GM19324 (cell line): ENCODE results near the gene CDC20B.
"Not testable (repeated sequence)": the region's sequence is repeated elsewhere in the genome, so short reads cannot be mapped to it uniquely, and the experiment has no call there.

Source experiments
- ATAC-seq: cut with Tn5 transposase; IDR thresholded peaks from one replicate; pipeline ENCODE4 v1.9.1; 2021; ENCODE audit warnings: mild to moderate bottlenecking, moderate library complexity; ENCODE audit not compliant: unreplicated experiment, low FRiP score

The CDC20B gene

DNA sequence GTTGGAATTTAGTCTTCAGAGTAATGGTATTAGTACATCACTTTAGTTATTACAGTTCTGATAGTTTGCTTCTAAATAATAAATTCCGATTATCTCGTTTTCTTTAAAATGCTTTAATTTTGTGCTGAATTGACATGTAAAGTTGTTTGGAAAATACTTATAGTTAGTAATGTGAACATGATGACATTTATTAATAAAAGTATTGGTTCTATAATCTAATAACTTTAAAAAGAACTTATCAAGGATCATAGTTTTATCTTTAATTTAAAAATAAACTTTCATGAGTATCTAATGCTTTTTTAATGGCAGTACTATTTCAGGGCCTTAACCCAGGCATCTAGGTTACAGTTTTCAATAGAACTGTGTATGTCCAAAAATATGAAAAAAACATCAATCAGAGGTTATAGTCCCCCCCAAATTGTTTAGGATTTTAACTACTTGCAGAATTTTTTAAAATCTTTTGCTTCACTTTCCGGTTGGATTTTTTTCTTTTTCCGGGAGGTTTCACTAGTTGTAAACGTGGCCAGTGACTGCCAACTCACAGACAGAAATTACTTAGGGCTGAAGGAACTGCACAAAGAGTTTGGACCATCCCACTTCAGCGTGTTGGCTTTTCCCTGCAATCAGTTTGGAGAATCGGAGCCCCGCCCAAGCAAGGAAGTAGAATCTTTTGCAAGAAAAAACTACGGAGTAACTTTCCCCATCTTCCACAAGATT lies 12.3 kb downstream of the CDC20B start:
- ATAC-seq: no peak

GRCh38 chr5:55159763-55160492 lies 13.0 kb downstream of the CDC20B start, which contains the start of gene GPX8:
TSS of gene GPX8 (plus strand) at chr5:55160171. CDS start at chr5:55160193, 22 bp downstream.
- ATAC-seq: no peak

DNA sequence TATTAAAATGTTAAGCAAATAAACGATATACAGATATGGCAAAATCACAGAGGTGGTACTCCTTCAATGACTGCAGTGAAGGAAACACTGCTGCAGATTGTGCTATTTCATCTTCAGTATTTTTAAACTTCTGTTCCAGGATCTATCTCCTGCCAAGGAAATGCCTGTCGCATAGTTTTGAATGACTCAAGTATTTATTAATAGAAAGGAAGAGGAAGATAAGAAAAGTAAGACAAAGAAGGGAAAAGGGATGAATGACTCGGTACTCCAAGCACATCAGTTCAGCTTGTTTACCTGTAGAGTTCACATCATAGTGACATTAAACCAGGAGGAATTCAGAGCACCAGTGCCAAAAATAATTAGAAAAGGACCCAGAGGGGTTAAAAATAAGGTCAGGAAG lies 18.1 kb downstream of the CDC20B start:
- no peak for ATAC-seq

GRCh38 chr5:55151923-55152842 lies 20.8 kb downstream of the CDC20B start:
- ATAC-seq: no peak

GRCh38 chr5:55149308-55149795 lies 23.6 kb downstream of the CDC20B start:
- ATAC-seq: no peak

GRCh38 chr5:55146543-55147151 lies 26.3 kb downstream of the CDC20B start:
- ATAC-seq: peak; percentile 61

DNA sequence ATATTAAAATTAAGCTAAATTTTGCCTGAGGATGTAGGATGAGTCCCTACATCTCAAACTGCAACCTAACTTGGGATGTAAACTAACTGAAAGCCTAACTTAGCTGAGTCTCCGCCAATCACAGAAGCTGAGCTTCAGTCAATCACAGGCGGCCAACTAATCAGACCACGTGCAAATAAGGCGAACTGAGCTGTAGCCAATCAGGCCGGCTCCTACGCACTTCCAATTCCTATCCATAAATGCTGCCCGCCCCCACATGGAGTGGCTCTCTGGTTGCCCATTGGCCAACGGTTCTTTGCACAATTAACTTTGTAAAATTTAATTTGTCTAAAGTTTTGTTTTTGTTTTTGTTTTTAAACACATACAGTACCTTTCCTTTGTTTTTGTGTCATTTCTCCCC lies 26.9 kb downstream of the CDC20B start:
- no peak for ATAC-seq

GRCh38 chr5:55143624-55144023 lies 29.4 kb downstream of the CDC20B start:
- ATAC-seq: no peak

GRCh38 chr5:55141945-55142690 lies 30.9 kb downstream of the CDC20B start:
- ATAC-seq: no peak

DNA sequence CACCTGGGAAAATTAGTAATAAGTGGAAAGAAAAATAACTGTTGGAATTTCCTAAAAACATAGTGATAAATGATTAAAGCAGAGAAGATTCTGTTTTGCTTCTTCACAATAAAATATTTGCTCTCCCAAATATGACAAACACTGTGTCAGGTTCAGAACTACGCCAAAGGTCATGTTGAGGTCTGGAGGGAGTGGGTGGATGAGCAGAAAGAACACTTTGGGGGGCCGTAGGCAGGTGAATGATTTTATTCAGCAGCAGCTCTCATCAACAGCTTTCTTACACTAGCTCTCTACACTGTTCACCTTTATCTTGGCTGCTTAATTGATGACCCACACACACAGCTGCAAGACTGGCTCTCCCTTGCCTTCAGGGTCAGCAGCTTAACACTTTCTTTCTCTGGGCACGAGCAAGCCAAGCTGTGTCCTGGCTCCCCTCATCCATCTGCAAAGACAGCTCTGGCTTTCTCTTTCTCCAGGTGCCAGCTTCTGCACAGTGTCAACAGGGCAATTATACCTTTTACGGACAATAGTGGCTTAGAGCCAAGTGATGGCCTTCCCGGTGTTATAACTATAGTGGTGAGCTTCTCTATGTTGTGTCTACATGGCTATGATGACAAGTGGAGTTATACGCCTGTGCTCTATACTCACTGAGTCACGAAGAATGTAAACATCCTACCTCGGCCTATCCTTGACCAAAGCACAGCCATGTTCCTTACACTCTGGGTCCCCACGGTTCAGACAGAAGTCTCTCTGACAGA lies 31.9 kb downstream of the CDC20B start:
- ATAC-seq: no peak

DNA sequence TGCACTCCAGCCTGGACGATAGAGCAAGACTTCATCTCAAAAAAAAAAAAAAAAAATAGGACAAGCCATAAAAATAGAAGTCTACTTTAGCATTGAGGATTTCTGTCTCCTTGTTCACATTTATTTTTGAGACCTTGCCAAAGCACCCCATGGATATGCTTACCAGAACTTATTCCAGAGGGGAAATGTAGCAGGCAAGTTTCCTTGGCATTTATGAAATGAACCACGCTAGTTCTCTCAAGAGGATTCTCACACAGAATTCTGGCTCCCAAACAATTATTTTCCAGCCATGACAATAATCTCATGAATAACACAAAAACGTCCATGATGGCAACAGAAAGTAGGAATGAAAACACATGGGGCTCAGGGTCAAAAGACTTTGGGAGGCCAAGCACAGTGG lies 36.5 kb downstream of the CDC20B start:
- ATAC-seq: no peak

GRCh38 chr5:55134053-55134722 lies 38.8 kb downstream of the CDC20B start:
- ATAC-seq: no peak

- no peak for ATAC-seq
These were observed 49.6 kb downstream of the CDC20B start for GRCh38 chr5:55123365-55123764.

DNA sequence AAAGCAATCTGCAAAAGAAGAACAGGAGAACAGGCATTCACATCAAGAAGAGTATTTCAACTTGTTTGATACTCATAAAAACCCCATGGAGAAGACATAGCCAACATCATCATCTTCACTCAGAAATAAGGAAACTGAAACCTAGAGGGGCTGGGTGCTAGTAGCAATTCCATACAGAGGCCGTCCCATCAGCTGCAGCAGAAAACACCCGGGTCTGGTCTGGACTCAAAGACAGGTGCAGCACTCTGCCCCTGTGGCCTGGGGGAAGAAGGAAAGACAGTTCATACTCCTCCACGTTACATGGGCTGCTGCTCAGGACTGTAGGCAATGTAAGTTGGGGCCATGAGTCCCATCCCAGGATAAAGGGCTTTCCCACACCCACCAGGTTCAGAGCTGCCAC lies 58.9 kb downstream of the CDC20B start:
- no peak for ATAC-seq

DNA sequence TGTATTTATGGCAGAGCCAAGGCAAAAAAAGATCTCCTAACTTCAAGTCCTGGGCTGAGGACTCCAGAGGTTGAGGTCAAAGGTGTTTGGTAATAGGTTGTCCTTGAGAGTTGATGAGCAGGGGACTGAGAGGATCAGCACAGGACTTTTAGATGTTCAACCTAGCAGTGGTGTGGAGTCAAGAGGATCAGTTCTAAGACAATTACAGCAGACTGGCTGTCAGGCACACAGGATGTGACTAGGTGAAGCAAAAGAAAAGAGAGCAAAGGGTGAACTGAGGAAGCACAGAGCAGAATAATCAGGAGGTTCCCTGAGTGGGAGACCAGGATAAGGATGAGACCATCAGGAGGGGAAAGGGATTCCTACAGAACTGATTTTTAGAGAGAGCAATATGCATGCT lies 59.6 kb downstream of the CDC20B start:
- no peak for ATAC-seq

DNA sequence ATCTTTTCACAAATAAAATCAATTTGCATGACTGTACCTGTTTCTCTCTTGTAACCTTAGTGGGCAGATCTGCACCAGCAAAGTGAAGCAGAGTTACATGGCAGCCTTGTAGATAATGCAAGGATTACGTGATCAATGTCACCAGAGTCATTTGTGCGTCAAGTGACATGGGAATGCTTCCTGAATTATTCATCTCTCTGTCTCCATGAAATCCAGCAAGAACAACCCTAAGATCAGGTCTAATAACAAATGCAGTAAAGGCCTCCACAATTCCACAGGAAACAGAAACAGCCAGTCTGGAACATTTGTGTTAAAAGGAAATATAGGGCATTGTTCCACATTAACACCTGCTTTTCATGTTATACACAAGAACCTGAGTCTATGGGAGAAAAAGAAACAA lies 62.8 kb downstream of the CDC20B start:
- ATAC-seq: no peak

- no peak for ATAC-seq
These were observed 64.3 kb downstream of the CDC20B start for GRCh38 chr5:55108661-55109060.

GRCh38 chr5:55105976-55106375 lies 67.0 kb downstream of the CDC20B start:
- not testable (repeated sequence) for ATAC-seq
